ENCODE results near the gene PARL.

- TF ChIP-seq, protein P1, sequence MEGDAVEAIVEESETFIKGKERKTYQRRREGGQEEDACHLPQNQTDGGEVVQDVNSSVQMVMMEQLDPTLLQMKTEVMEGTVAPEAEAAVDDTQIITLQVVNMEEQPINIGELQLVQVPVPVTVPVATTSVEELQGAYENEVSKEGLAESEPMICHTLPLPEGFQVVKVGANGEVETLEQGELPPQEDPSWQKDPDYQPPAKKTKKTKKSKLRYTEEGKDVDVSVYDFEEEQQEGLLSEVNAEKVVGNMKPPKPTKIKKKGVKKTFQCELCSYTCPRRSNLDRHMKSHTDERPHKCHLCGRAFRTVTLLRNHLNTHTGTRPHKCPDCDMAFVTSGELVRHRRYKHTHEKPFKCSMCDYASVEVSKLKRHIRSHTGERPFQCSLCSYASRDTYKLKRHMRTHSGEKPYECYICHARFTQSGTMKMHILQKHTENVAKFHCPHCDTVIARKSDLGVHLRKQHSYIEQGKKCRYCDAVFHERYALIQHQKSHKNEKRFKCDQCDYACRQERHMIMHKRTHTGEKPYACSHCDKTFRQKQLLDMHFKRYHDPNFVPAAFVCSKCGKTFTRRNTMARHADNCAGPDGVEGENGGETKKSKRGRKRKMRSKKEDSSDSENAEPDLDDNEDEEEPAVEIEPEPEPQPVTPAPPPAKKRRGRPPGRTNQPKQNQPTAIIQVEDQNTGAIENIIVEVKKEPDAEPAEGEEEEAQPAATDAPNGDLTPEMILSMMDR (IDR thresholded peaks at IDR 0.05): no peak
- TF ChIP-seq POLR2AphosphoS5 (IDR thresholded peaks at IDR 0.05) (no peak), POLR2A (IDR thresholded peaks at IDR 0.05) (no peak)
Measured at GRCh38 chr3:183920416-183920815, 35.7 kb upstream of the PARL start.
